Spleen (tissue), 7 donors: ENCODE measurements around the gene GOLGA2.

Experiments
- POLR2A ChIP-seq, 3 donors: fragments of 450-650 bp; IDR thresholded peaks; one replicate each; pipeline ENCODE4 v1.5.1; 2017; ENCODE audit warnings: antibody characterized with exemption in 3 of 3, mild to moderate bottlenecking in 1 of 3
- POLR2AphosphoS5 ChIP-seq, 3 donors: sonication (generic); formaldehyde crosslinking; IDR thresholded peaks; one replicate each; pipeline ENCODE4 v1.5.1; 2017; ENCODE audit warnings: antibody characterized with exemption in 3 of 3
- TF ChIP-seq, protein P1 (sequence below), 11 experiments: fragments of 200-600 bp in 7 of 11; fragments of 450-650 bp in 4 of 11; sonication (generic) in 4 of 11; IDR thresholded peaks in 8 of 11; conservative IDR thresholded peaks in 3 of 11; 1 replicate in 7 of 11; 2 replicates in 4 of 11; pipeline versions ENCODE4 v1.4.0 to v1.8.0; 2016 to 2021; ENCODE audit warnings: antibody characterized with exemption in 11 of 11, inconsistent platforms in 4 of 11, mild to moderate bottlenecking in 1 of 11
- donor health status: DM: no; HTN: no; CAD: no; lungs with moderate emphysema.
- donor health status: DM: no; HTN: no; CAD: no.
- donor health status: DM: no; HTN: no; CAD: no.

- TF ChIP-seq, protein P1, sequence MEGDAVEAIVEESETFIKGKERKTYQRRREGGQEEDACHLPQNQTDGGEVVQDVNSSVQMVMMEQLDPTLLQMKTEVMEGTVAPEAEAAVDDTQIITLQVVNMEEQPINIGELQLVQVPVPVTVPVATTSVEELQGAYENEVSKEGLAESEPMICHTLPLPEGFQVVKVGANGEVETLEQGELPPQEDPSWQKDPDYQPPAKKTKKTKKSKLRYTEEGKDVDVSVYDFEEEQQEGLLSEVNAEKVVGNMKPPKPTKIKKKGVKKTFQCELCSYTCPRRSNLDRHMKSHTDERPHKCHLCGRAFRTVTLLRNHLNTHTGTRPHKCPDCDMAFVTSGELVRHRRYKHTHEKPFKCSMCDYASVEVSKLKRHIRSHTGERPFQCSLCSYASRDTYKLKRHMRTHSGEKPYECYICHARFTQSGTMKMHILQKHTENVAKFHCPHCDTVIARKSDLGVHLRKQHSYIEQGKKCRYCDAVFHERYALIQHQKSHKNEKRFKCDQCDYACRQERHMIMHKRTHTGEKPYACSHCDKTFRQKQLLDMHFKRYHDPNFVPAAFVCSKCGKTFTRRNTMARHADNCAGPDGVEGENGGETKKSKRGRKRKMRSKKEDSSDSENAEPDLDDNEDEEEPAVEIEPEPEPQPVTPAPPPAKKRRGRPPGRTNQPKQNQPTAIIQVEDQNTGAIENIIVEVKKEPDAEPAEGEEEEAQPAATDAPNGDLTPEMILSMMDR (IDR thresholded peaks at IDR 0.05 in 8 of 11, conservative IDR thresholded peaks at IDR 0.05 in 3 of 11): no peak
- TF ChIP-seq POLR2A (IDR thresholded peaks at IDR 0.05) (no peak), POLR2AphosphoS5 (IDR thresholded peaks at IDR 0.05) (no peak)
Measured at GRCh38 chr9:128257086-128257825, 18.6 kb downstream of the GOLGA2 start.
